ENCODE results near the gene ARHGEF7.

GRCh38 chr13:111175372-111175771 lies 60.3 kb downstream of the ARHGEF7 start:
- no peak for TF ChIP-seq CTCF (conservative IDR thresholded peaks at IDR 0.05; ENCODE audit: low read length)
- TF ChIP-seq EZH2phosphoT487 (IDR thresholded peaks at IDR 0.05; ENCODE audit: borderline replicate concordance), result no peak
